SK-MEL-5 (cell line): Measurements from ENCODE around the gene IER3. TPM values are rescaled to one million over a fixed set of nuclear protein-coding genes. Genes with fewer than 3 reads are reported as not detected.
"Not testable (repeated sequence)": the region's sequence is repeated elsewhere in the genome, so short reads cannot be mapped to it uniquely, and the experiment has no call there.

Experiments used
- DNase-seq: peaks from one replicate; pipeline ENCODE4 v3.0.0-alpha.2; 2016; ENCODE audit warnings: low read depth, low spot score
- in situ Hi-C: cut with HindIII; loops from 2 replicates; pipeline ENCODE4 v1.10.0; 2016; ENCODE audit warnings: low sequenced_read_pairs, high pct_unique_total_duplicates, low pct_unique_long_range_greater_than_20kb
- total RNA-seq: library from RNA; depleted of rRNA; stranded (reverse); fragments of >200 nt; shearing (Covaris generic); gene quantifications from 2 replicates; pipeline ENCODE4 v1.2.3, GENCODE V29; 2014

Gene IER3
- total RNA-seq, 1 experiment from 2014 or later, result 143 TPM

- in situ Hi-C loops, DNase-seq: not testable (repeated sequence)
These were observed 12.2 kb upstream of the IER3 start for GRCh38 chr6:30756405-30757003.

- in situ Hi-C loops, result no loop called here
- DNase-seq, result no peak
These were observed 10.3 kb upstream of the IER3 start for GRCh38 chr6:30754631-30755030.

GRCh38 chr6:30752157-30752927 lies 8.0 kb upstream of the IER3 start:
- in situ Hi-C loops, result no loop called here
- DNase-seq, result peak; percentile 97

- in situ Hi-C loops, result no loop called here
- no peak for DNase-seq
These were observed 6.0 kb upstream of the IER3 start for GRCh38 chr6:30750379-30750668.

GRCh38 chr6:30749554-30750378 lies 5.4 kb upstream of the IER3 start:
- DNase-seq, result no peak
- in situ Hi-C loops, result no loop called here

GRCh38 chr6:30748851-30749540 lies 4.6 kb upstream of the IER3 start:
- in situ Hi-C loops, result no loop called here
- peak; percentile 80 for DNase-seq

GRCh38 chr6:30747902-30748769 lies 3.8 kb upstream of the IER3 start:
- in situ Hi-C loops, result no loop called here
- no peak for DNase-seq

GRCh38 chr6:30747300-30747687 lies 2.9 kb upstream of the IER3 start:
- no peak for DNase-seq
- in situ Hi-C loops, result no loop called here

GRCh38 chr6:30743099-30744053 lies 971 bp downstream of the IER3 start:
- in situ Hi-C loops, result no loop called here
- DNase-seq, result peak; percentile 28

GRCh38 chr6:30742316-30743098 lies 1.8 kb downstream of the IER3 start, which contains the start of gene FLOT1:
TSS of gene FLOT1 (minus strand) at chr6:30742687. CDS start at chr6:30742189, 498 bp downstream.
- DNase-seq, result peak; percentile 93
- in situ Hi-C loops, result no loop called here

GRCh38 chr6:30741789-30742315 lies 2.5 kb downstream of the IER3 start:
- in situ Hi-C loops, result no loop called here
- DNase-seq, result peak; percentile 18

GRCh38 chr6:30741063-30741779 lies 3.1 kb downstream of the IER3 start:
- DNase-seq, result peak; percentile 31
- in situ Hi-C loops, result no loop called here

GRCh38 chr6:30740540-30740870 lies 3.8 kb downstream of the IER3 start:
- no peak for DNase-seq
- in situ Hi-C loops, result no loop called here

- in situ Hi-C loops, result no loop called here
- no peak for DNase-seq
These were observed 5.8 kb downstream of the IER3 start for GRCh38 chr6:30738532-30738931.
